Smooth muscle cell (in vitro differentiated cells): ENCODE results near the gene GRM7. TPM values are rescaled to one million over a fixed set of nuclear protein-coding genes. Genes with fewer than 3 reads are reported as not detected.

ENCODE experiments used
- DNase-seq: peaks from one replicate; lab custom pipeline; 2025; ENCODE audit not compliant: unreplicated experiment; lab: John Stamatoyannopoulos, UW
- H2AFZ ChIP-seq: fragments of 200-600 bp; sonication (generic); 2 replicates; pipeline ENCODE4 v1.6.0; 2016; ENCODE audit warnings: antibody characterized with exemption, low read depth, mild to moderate bottlenecking
- H3F3A ChIP-seq: fragments of 200-600 bp; sonication (generic); 2 replicates; pipeline ENCODE4 v1.6.0; 2017; ENCODE audit warnings: antibody characterized with exemption, low read depth
- H3K27ac ChIP-seq: fragments of 200-600 bp; sonication (generic); 2 replicates; pipeline ENCODE4 v1.5.1; 2016; ENCODE audit warnings: low read depth, mild to moderate bottlenecking
- H3K27me3 ChIP-seq: fragments of 200-600 bp; sonication (generic); 2 replicates; pipeline ENCODE4 v1.6.1; 2016; ENCODE audit warnings: low read depth, mild to moderate bottlenecking
- H3K36me3 ChIP-seq: fragments of 200-600 bp; sonication (generic); 2 replicates; pipeline ENCODE4 v1.5.1; 2016; ENCODE audit warnings: low read depth
- H3K4me1 ChIP-seq: fragments of 200-600 bp; sonication (generic); 2 replicates; pipeline ENCODE4 v1.5.1; 2016; ENCODE audit warnings: low read depth
- H3K4me2 ChIP-seq: fragments of 200-600 bp; sonication (generic); 2 replicates; pipeline ENCODE4 v1.6.0; 2016; ENCODE audit warnings: mild to moderate bottlenecking
- H3K4me3 ChIP-seq: fragments of 200-600 bp; sonication (generic); 2 replicates; pipeline ENCODE4 v1.5.1; 2016; ENCODE audit warnings: mild to moderate bottlenecking
- H3K79me2 ChIP-seq: fragments of 200-600 bp; sonication (generic); 2 replicates; pipeline ENCODE4 v1.6.0; 2016; ENCODE audit warnings: low read depth, mild to moderate bottlenecking
- H3K9ac ChIP-seq: fragments of 200-600 bp; sonication (generic); 2 replicates; pipeline ENCODE4 v1.6.0; 2016; ENCODE audit warnings: low read depth
- H3K9me3 ChIP-seq: fragments of 200-600 bp; sonication (generic); replicated peaks from 2 replicates; pipeline ENCODE4 v1.5.1; 2016; ENCODE audit warnings: low read depth
- H4K20me1 ChIP-seq: fragments of 200-600 bp; sonication (generic); 2 replicates; pipeline ENCODE4 v1.6.0; 2016; ENCODE audit warnings: low read depth
- CTCF ChIP-seq: fragments of 200-600 bp; sonication (generic); IDR thresholded peaks from 2 replicates; pipeline ENCODE4 v1.5.1; 2017; ENCODE audit warnings: borderline replicate concordance, mild to moderate bottlenecking, antibody characterized with exemption; ENCODE audit not compliant: insufficient read depth, poor library complexity, severe bottlenecking
- WGBS: methylation state at CpG from one replicate; pipeline ENCODE4 v1.1.7; 2016; ENCODE audit warnings: low lambda C conversion rate; 5-methylcytosine and 5-hydroxymethylcytosine counted together
- polyA plus RNA-seq: library from polyadenylated mRNA; unstranded; fragments of >200 nt; fragmentation: Nextera tagmentation; extraction: Ambion mirVana; gene quantifications from 2 replicates; pipeline ENCODE4 v1.2.1, GENCODE V29; 2016
- total RNA-seq: library from RNA; depleted of rRNA; stranded (reverse); fragments of >200 nt; gene quantifications from 2 replicates; pipeline ENCODE4 v1.2.3, GENCODE V29; 2014

GRM7 gene
- total and polyA plus RNA-seq, 2 experiments from 2014 or later: not detected

- H3K36me3 ChIP-seq: no peaks in the 10 kb centered on the region
- no peaks in the 10 kb centered on the region for H3F3A ChIP-seq
- TF ChIP-seq CTCF: no peak
- WGBS: 91% methylated on average over 1 of the region's 1 CpG
- H2AFZ ChIP-seq: no peak overlapping the region
- no peaks in the 10 kb centered on the region for H3K4me1 ChIP-seq
- no peak for DNase-seq
- no peaks in the 10 kb centered on the region for H3K9me3 ChIP-seq
- no peaks in the 10 kb centered on the region for H4K20me1 ChIP-seq
- H3K9ac ChIP-seq: no peak overlapping the region
- H3K4me2 ChIP-seq: no peak overlapping the region
- no peak overlapping the region for H3K4me3 ChIP-seq
- no peaks in the 10 kb centered on the region for H3K27me3 ChIP-seq
- no peak overlapping the region for H3K27ac ChIP-seq
- no peaks in the 10 kb centered on the region for H3K79me2 ChIP-seq
These were observed 377.8 kb downstream of the GRM7 start for GRCh38 chr3:7238565-7239295.

- H3K36me3 ChIP-seq: no peaks in the 10 kb centered on the region
- no peak overlapping the region for H3K4me2 ChIP-seq
- H4K20me1 ChIP-seq: no peaks in the 10 kb centered on the region
- H3K9me3 ChIP-seq: no peaks in the 10 kb centered on the region
- 93% methylated on average over 4 of the region's 4 CpGs for WGBS
- H3K79me2 ChIP-seq: no peaks in the 10 kb centered on the region
- no peaks in the 10 kb centered on the region for H3K4me1 ChIP-seq
- H3K27me3 ChIP-seq: no peaks in the 10 kb centered on the region
- no peak overlapping the region for H3K9ac ChIP-seq
- no peak overlapping the region for H2AFZ ChIP-seq
- H3K4me3 ChIP-seq: no peak overlapping the region
- H3K27ac ChIP-seq: no peak overlapping the region
- no peaks in the 10 kb centered on the region for H3F3A ChIP-seq
- no peak for DNase-seq
- no peak for TF ChIP-seq CTCF
These were observed 380.8 kb downstream of the GRM7 start for GRCh38 chr3:7241584-7242302.

DNA sequence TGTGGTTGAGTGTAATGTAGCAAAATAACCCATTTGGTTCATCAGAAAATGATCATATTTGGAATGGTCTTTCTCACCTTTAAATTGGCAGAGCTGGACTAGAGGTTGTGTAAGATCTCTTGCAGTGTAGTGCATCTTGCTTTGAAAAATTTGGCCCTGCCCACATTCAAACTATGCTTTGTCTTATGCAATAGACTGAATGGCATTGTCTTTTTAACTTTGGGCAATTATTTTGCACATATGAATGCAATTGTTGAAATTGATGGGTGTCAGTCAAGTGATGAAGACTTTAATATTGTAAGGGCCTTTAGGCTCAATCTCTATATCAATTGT, 381.4 kb downstream of the GRM7 start:
- Histone ChIP-seq H2AFZ (no peak overlapping the region), H3K36me3 (no peaks in the 10 kb centered on the region), H3K4me2 (no peak overlapping the region), H3K4me3 (no peak overlapping the region), H3K4me1 (no peaks in the 10 kb centered on the region), H3K27ac (no peak overlapping the region), H3K9ac (no peak overlapping the region), H3K79me2 (no peaks in the 10 kb centered on the region), H3K9me3 (no peaks in the 10 kb centered on the region), H3K27me3 (no peaks in the 10 kb centered on the region), H3F3A (no peaks in the 10 kb centered on the region), H4K20me1 (no peaks in the 10 kb centered on the region)
- DNase-seq: no peak
- no peak for TF ChIP-seq CTCF
